H1 (cell line): ENCODE data around the gene NAIF1. TPM values are rescaled to one million over a fixed set of nuclear protein-coding genes. Genes with fewer than 3 reads are reported as not detected.

Experiments
- ATF2 ChIP-seq: IDR thresholded peaks from 2 replicates; pipeline ENCODE4 v1.6.1; 2012; ENCODE audit warnings: low read length, inconsistent platforms
- CHD1 ChIP-seq: IDR thresholded peaks from 2 replicates; pipeline ENCODE4 v1.6.1; 2012; ENCODE audit warnings: low read depth, low read length, improper control_type of control experiment
- CHD2 ChIP-seq: IDR thresholded peaks from 2 replicates; pipeline ENCODE4 v1.6.1; 2012; ENCODE audit warnings: low read length, improper control_type of control experiment
- CHD7 ChIP-seq: fragments of 300-600 bp; sonication (generic); IDR thresholded peaks from 2 replicates; pipeline ENCODE4 v1.7.1; 2012; ENCODE audit warnings: low read length, moderate library complexity, mild to moderate bottlenecking, inconsistent platforms; ENCODE audit not compliant: insufficient replicate concordance
- EZH2 ChIP-seq: fragments of 200-600 bp; sonication (generic); IDR thresholded peaks from 2 replicates; pipeline ENCODE4 v1.7.1; 2012; ENCODE audit warnings: low read depth, mild to moderate bottlenecking, moderate library complexity, low read length, inconsistent platforms; ENCODE audit not compliant: severe bottlenecking
- KDM1A ChIP-seq: fragments of 200-600, 300-600 bp; sonication (generic); IDR thresholded peaks from 2 replicates; pipeline ENCODE4 v1.7.1; 2016; ENCODE audit warnings: mild to moderate bottlenecking, low read length, borderline replicate concordance
- SP4 ChIP-seq: IDR thresholded peaks from 2 replicates; pipeline ENCODE4 v1.6.1; 2012; ENCODE audit warnings: low read length, inconsistent platforms
- TAF1 ChIP-seq: IDR thresholded peaks from 2 replicates; pipeline ENCODE4 v1.6.1; 2011; ENCODE audit warnings: mild to moderate bottlenecking, low read depth, low read length
- YY1 ChIP-seq: IDR thresholded peaks from 2 replicates; pipeline ENCODE4 v1.6.1; 2011; ENCODE audit warnings: low read depth, mild to moderate bottlenecking, low read length
- polyA plus RNA-seq, 7 experiments: library from polyadenylated mRNA; depleted of rRNA in 3 of 7; stranded (reverse) in 5 of 7; unstranded in 2 of 7; fragments of >200 nt in 5 of 7; fragments of 200-250 nt in 2 of 7; gene quantifications; 1 replicate in 5 of 7; 2 replicates in 1 of 7; 4 replicates in 1 of 7; pipeline versions ENCODE4 v1.2.1 to v1.2.3, GENCODE V29; 2011 to 2013; ENCODE audit warnings: missing spikeins in 2 of 7, mixed read lengths in 2 of 7
- total RNA-seq: library from RNA; stranded (reverse); fragmentation: NEBNext Ultra II Directional; extraction: Animal tissue kit (Norgen Biotek cat#: 25700); gene quantifications from 2 replicates; pipeline ENCODE4 v1.2.1, GENCODE V29; 2021

The NAIF1 gene
- total and polyA plus RNA-seq, 2 of the 8 experiments (the other 6 are each of a cell fraction or from before 2014, with no cell fraction given) = 8.7 to 9.0 TPM

DNA sequence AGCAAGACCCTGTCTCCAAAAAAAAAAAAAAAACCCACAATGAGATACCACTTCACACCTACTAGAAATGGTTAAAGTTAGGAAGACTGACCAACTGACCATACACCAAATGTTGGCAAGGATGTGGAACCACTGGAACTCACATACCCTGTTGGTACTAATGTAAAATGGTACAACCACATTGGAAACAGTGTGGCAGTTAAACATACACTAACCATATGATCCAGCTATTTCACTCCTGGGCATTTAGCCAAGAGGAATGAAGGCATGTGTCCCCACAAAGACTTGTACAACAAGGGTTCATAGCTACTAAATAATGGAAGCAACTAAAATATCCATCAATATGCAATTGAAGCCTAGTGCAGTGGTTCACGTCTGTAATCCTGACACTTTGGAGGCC, 21.3 kb downstream of the NAIF1 start (continued):
- TF ChIP-seq CHD7 (no peak), TAF1 (no peak), SP4 (no peak), YY1 (no peak), ATF2 (no peak), EZH2 (no peak), CHD2 (no peak), CHD1 (no peak), KDM1A (no peak)
